Panc1 (cell line): Measurements from ENCODE around the gene LRP1B.

Source experiments
- POLR2AphosphoS5 ChIP-seq: IDR thresholded peaks from 2 replicates; pipeline ENCODE4 v1.6.1; 2012; ENCODE audit warnings: mild to moderate bottlenecking, low read depth, low read length, moderate library complexity
- TCF7L2 ChIP-seq: IDR thresholded peaks from 2 replicates; pipeline ENCODE4 v1.6.1; 2011; ENCODE audit warnings: mild to moderate bottlenecking, low read depth, low read length, inconsistent platforms
- TF ChIP-seq, protein P1 (sequence below): fragments of 450-650 bp; IDR thresholded peaks from 2 replicates; pipeline ENCODE4 v1.5.1; 2017; ENCODE audit warnings: mild to moderate bottlenecking
- TF ChIP-seq, protein P2 (sequence below), 2 experiments: IDR thresholded peaks; 2 replicates each; pipeline ENCODE4 v1.6.1; 2011 to 2012; ENCODE audit warnings: low read depth in 2 of 2, control low read depth in 1 of 2, low read length in 1 of 2, mild to moderate bottlenecking in 1 of 2, moderate library complexity in 1 of 2; ENCODE audit not compliant: insufficient read depth in 1 of 2

DNA sequence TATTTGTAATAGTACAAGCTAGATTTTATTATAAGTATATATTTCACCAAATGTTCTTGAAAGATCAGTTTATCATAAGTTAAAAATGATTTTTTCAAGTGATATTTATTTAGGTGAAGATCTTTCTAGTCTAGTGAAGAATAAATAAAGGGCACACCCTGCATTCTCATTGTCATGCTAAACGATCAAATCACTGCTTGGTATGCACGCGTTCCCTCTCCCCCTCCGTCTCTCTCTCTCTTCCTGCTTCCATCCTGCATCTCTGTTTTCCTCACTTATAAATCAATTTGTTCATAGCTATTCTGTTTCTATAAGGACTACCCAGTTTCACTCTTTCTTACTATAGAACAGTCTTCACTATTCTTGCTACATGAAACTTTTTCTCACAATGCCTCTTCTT is 1067.4 kb downstream of the LRP1B start:
- TF ChIP-seq, protein P1, sequence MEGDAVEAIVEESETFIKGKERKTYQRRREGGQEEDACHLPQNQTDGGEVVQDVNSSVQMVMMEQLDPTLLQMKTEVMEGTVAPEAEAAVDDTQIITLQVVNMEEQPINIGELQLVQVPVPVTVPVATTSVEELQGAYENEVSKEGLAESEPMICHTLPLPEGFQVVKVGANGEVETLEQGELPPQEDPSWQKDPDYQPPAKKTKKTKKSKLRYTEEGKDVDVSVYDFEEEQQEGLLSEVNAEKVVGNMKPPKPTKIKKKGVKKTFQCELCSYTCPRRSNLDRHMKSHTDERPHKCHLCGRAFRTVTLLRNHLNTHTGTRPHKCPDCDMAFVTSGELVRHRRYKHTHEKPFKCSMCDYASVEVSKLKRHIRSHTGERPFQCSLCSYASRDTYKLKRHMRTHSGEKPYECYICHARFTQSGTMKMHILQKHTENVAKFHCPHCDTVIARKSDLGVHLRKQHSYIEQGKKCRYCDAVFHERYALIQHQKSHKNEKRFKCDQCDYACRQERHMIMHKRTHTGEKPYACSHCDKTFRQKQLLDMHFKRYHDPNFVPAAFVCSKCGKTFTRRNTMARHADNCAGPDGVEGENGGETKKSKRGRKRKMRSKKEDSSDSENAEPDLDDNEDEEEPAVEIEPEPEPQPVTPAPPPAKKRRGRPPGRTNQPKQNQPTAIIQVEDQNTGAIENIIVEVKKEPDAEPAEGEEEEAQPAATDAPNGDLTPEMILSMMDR: no peak
- no peak for TF ChIP-seq POLR2AphosphoS5
- TF ChIP-seq TCF7L2: no peak
- TF ChIP-seq, protein P2, sequence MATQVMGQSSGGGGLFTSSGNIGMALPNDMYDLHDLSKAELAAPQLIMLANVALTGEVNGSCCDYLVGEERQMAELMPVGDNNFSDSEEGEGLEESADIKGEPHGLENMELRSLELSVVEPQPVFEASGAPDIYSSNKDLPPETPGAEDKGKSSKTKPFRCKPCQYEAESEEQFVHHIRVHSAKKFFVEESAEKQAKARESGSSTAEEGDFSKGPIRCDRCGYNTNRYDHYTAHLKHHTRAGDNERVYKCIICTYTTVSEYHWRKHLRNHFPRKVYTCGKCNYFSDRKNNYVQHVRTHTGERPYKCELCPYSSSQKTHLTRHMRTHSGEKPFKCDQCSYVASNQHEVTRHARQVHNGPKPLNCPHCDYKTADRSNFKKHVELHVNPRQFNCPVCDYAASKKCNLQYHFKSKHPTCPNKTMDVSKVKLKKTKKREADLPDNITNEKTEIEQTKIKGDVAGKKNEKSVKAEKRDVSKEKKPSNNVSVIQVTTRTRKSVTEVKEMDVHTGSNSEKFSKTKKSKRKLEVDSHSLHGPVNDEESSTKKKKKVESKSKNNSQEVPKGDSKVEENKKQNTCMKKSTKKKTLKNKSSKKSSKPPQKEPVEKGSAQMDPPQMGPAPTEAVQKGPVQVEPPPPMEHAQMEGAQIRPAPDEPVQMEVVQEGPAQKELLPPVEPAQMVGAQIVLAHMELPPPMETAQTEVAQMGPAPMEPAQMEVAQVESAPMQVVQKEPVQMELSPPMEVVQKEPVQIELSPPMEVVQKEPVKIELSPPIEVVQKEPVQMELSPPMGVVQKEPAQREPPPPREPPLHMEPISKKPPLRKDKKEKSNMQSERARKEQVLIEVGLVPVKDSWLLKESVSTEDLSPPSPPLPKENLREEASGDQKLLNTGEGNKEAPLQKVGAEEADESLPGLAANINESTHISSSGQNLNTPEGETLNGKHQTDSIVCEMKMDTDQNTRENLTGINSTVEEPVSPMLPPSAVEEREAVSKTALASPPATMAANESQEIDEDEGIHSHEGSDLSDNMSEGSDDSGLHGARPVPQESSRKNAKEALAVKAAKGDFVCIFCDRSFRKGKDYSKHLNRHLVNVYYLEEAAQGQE (IDR thresholded peaks at IDR 0.05; ENCODE audit: insufficient read depth in 1 of 2, low read depth in 2 of 2, low read length in 1 of 2): no peak
